Measurements from ENCODE around the gene MOCS1.

The MOCS1 gene

GRCh38 chr6:39911513-39912125 lies 22.6 kb downstream of the MOCS1 start (continued):
- TF ChIP-seq REST (tag by site-specific recombination; IDR thresholded peaks at IDR 0.05) (no peak), SP7 (tag by site-specific recombination; IDR thresholded peaks at IDR 0.05) (no peak), ZFP3 (tag by site-specific recombination; IDR thresholded peaks at IDR 0.05; ENCODE audit: low read depth) (no peak)

- H3K27ac ChIP-seq (ENCODE audit: extremely low read depth, low read depth, low read length), result no peak overlapping the region
- no peaks in the 10 kb centered on the region for H3K4me1 ChIP-seq (ENCODE audit: control insufficient read depth, insufficient read depth, low read length)
- ChIA-PET POLR2A (no interaction called here), CTCF (no interaction called here)
- peaks cover 0 to 54% of the 10 kb centered on the region in 2 experiments; a peak in 1 of 3 replicates for H3K36me3 ChIP-seq (ENCODE audit: control insufficient read depth in 2 of 2, insufficient read depth in 1 of 2, low read length in 2 of 2)
- no peaks in the 10 kb centered on the region for H3K9me3 ChIP-seq (ENCODE audit: control insufficient read depth, insufficient read depth, low read depth, low read length)
- no peak overlapping the region for H3K4me3 ChIP-seq (ENCODE audit: low read depth, low read length)
- TF ChIP-seq PRDM10 (tag by site-specific recombination; IDR thresholded peaks at IDR 0.05) (no peak), YY2 (tag by site-specific recombination; IDR thresholded peaks at IDR 0.05) (no peak), ZNF433 (tag by site-specific recombination; IDR thresholded peaks at IDR 0.05; ENCODE audit: low read depth) (no peak), ZBTB21 (tag by site-specific recombination; IDR thresholded peaks at IDR 0.05) (no peak), ZNF510 (tag by site-specific recombination; IDR thresholded peaks at IDR 0.05; ENCODE audit: insufficient replicate concordance) (no peak)
Measured at GRCh38 chr6:39910744-39911143, 23.5 kb downstream of the MOCS1 start.

- CTCF ChIA-PET, result no interaction called here
- H3K4me3 ChIP-seq (ENCODE audit: low read depth, low read length), result no peak overlapping the region
- H3K9me3 ChIP-seq (ENCODE audit: control insufficient read depth, insufficient read depth, low read depth, low read length), result no peaks in the 10 kb centered on the region
- POLR2A ChIA-PET, result no interaction called here
- peaks cover 0 to 54% of the 10 kb centered on the region in 2 experiments; a peak in 1 of 3 replicates for H3K36me3 ChIP-seq (ENCODE audit: control insufficient read depth in 2 of 2, insufficient read depth in 1 of 2, low read length in 2 of 2)
- H3K27ac ChIP-seq (ENCODE audit: extremely low read depth, low read depth, low read length), result no peak overlapping the region
- H3K4me1 ChIP-seq (ENCODE audit: control insufficient read depth, insufficient read depth, low read length), result no peaks in the 10 kb centered on the region
- TF ChIP-seq ZNF148 (tag by site-specific recombination; IDR thresholded peaks at IDR 0.05; ENCODE audit: borderline replicate concordance) (no peak), ZNF792 (tag by site-specific recombination; IDR thresholded peaks at IDR 0.05) (no peak), ZNF837 (tag by site-specific recombination; IDR thresholded peaks at IDR 0.05) (no peak), ZBTB1 (tag by site-specific recombination; IDR thresholded peaks at IDR 0.05) (no peak), ZBTB26 (tag by site-specific recombination; optimal IDR thresholded peaks at IDR 0.05) (no peak), ZBTB11 (tag by site-specific recombination; conservative IDR thresholded peaks at IDR 0.05; ENCODE audit: low read depth) (no peak), RBAK (tag by site-specific recombination; IDR thresholded peaks at IDR 0.05) (no peak), ZNF776 (tag by site-specific recombination; IDR thresholded peaks at IDR 0.05; ENCODE audit: borderline replicate concordance) (no peak)
Measured at GRCh38 chr6:39910164-39910563, 24.1 kb downstream of the MOCS1 start.
